HG03558 (cell line): ENCODE data around the gene PPP1R37.

Experiments
- ATAC-seq: cut with Tn5 transposase; IDR thresholded peaks from one replicate; pipeline ENCODE4 v1.9.1; 2021; ENCODE audit warnings: moderate number of reproducible peaks; ENCODE audit not compliant: unreplicated experiment; ENCODE audit errors: extremely low read depth

Gene PPP1R37

GRCh38 chr19:45161738-45162607 is 69.0 kb downstream of the PPP1R37 start:
- ATAC-seq = no peak

DNA sequence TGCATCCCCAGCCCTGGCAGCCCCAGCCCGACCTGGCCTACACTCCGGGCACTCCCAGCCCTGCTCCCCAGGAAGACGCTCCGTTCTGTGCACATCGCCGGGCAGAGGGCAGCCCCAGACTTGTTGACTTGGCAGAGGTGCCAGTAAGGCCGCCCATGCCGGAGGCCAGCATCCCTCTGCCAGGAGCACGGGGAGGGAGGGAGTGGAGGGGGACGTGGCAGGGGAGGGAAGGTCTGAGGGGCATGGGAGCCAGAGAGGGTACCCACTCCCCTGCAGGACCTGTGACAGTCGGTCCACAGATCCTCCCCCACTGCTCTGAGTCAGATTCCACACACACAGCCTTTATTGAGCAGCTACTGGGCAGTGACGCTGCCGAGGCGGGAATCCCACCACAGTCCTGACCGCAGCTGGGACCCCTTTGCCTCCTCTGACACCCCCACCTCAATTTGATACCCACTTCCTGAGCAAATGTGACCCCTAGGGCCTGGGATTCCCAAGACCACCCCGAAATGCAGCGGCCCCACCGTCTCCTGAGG is 69.7 kb downstream of the PPP1R37 start:
- ATAC-seq = no peak

GRCh38 chr19:45163156-45163555 is 70.2 kb downstream of the PPP1R37 start:
- no peak for ATAC-seq

DNA sequence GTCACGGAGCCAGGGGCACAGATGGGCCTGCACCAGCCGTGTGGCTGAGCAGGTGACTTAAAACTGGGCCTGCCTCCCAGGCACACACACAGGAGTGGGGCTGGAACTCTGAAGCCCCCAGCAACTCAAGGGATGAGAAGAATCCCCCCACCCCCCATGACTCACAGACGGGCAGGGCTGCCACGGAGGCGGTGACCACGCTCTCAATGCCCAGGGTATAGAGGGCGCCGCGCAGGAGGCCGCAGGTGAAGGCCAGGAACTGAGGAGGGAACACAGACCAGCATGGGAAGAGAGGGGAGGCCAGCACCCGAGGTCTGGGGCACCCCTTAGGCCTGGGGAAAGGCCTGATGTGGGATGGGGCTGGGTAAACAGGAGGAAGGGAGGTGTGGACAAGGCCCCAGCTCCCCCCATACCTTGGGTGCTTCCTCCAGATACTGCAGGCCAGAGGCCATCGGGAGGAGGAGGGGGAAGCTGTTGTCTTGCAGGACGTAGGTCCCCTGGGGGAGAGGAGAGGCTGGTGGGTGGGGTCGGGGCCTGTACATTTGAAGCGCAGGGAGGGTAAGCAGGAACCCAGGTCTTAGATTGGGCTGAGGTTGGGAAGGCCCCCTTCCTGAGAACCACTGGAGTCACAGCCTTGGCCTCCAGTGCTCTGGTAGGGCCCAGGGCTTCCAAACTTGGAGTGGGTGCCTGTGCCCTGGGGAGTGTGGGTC is 70.9 kb downstream of the PPP1R37 start:
- ATAC-seq = no peak

DNA sequence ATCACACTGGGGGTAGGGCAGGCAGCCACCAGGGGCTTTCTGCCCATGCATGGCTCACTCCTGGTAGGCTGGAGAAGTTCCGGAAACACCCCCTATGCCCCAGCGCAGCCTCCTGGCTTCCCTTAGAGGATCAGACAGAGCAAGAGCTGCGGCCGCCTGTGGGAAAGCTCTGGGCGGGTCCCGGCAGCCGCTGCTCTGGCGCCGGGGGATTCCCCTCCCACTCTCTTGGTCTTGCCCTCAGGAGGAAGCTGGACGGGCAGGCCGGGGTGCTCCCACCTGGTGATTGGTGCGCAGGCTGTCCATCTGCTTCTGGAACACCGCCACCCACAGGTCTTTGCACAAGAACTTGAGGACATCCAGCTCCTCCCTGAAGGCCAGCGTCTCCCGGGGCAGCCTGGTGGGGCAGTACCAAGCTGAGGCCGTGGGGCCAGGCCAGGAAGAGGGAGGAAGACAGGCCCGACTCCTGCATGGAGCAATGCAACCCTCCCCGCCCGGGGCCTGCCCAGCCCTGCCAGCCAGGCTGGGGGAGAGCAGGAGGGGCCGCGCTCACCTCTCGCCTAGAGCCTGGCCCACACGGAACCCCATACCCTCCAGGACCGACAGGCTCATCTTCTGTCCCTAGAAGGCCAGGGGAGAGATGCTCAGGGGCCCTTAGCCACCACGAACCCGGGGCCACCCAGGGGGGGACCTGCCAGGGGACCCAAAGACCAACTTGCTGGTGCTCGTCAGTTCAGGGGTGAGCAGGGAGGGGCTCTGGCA is 71.8 kb downstream of the PPP1R37 start:
- peak; percentile 66 for ATAC-seq

GRCh38 chr19:45166723-45167252 is 73.8 kb downstream of the PPP1R37 start:
- ATAC-seq = no peak

DNA sequence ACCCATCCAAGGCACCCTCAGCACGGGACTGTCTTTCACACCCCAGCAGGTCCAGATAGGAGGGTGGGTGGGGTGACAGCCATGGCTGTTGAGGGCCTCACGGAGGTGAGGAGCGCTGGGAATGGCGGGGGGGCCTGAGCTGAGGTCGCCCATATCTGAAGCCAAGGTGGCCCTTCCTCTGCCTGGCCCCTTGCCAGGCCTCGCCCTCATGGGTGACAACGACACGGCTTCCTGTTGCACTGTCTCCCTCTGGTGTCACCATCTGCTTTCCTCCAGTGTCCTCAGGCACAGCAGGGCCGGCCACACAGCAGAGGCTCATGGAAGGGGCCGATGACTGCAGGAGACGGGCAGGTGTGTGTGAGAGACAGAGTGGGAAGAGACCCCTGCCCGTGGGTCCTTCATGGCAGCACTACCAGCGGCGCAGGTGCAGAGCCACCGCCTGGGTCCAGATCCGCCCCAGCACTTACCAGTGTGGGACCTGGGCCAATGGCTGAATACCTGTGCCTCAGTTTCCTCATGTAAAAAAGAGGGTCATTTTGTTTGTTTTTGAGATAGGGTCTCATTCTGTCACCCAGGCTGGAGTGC is 75.9 kb downstream of the PPP1R37 start:
- ATAC-seq = no peak

DNA sequence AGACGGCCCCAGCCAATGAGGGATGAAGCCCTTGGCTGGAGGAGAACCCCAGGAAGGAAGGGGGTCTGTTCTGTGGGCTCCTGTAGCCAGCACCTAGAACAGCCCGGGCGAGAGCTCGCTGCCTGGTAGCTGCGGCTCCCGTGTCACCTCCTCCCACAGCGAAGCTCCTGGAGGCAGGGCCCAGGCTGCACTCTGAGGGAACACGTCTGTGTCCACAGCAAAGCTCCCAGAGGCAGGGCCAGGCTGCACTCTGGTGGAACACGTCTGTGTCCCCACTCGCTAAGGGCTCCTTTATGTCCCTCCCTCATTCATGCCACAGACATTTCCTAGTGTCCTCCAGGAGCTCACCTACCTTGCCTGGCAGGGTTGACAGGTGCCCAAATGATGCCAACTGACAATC is 76.6 kb downstream of the PPP1R37 start:
- ATAC-seq = no peak

- no peak for ATAC-seq
Observed at GRCh38 chr19:45170146-45171106, 77.4 kb downstream of the PPP1R37 start.

GRCh38 chr19:45171211-45171623 is 78.2 kb downstream of the PPP1R37 start:
- no peak for ATAC-seq

DNA sequence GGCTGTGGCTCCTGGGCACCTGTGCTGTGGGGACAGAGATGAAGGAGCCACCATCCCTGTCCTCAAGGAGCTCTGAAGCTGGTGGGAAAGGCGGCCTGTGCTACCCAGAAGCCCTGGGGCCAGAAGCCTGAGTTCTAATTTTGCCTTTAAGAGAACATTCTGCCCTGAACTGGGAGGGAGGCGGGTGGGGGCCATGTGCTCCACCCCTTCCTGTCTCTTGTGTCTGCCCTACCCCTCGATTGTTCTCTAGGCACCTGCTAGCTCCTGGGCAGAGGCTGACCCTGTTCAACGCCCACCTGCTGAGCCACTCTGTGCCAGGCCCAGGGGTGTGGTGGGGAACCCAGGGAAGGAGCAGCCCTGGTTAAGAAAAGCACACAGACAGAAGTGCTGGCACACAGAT is 79.2 kb downstream of the PPP1R37 start:
- no peak for ATAC-seq

GRCh38 chr19:45172611-45173208 is 79.7 kb downstream of the PPP1R37 start:
- no peak for ATAC-seq

DNA sequence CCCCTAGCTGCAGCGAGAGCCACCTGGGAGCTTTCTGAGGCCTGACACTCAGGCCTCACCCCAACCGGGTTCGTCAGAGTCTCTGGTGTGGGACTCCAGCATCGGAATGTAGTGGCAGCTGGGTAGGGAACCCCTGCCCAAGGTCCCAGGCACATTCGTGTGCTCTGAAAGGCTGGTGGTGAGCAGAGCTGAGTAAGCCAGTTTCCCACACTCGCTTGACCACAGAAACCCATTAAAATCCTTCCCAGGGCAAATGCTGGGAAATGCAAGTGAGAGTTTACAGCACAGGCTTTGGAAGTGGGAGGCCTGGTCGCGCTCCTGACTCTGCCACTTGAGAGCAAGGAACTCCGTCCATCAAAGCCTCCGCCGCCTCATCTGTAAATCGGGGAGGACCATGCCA is 80.8 kb downstream of the PPP1R37 start:
- no peak for ATAC-seq

- no peak for ATAC-seq
Observed at GRCh38 chr19:45175515-45176345, 82.8 kb downstream of the PPP1R37 start.

DNA sequence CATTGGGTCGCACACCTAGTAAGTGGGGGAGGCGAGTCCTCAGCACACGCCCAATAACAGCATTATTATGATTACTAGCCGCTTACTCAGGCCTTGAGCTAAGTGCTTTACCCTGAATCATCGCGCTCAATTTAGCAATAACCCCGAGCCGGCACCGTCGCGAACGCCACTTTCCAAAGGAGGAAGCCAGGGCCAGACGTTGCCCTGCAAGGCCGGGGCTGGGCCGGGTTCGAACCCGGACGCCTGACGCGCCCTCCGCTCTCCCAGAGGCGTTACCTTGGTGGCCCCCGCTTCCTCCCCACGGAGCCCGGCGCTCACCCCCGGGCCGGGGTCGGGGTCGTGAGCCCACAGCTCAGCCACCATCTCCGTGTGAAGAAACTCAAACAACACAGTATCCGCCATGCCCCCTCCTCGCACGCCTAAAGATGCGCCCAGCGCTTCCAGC is 84.9 kb downstream of the PPP1R37 start, which contains the start of gene TRAPPC6A:
Gene TRAPPC6A, minus strand, starts transcription at position 421 of the 445 bp plus-strand sequence. Its CDS starts 19 bp downstream, at position 402.
- no peak for ATAC-seq

GRCh38 chr19:45178262-45179071 is 85.5 kb downstream of the PPP1R37 start, which contains the start of gene BLOC1S3:
TSS of gene BLOC1S3 (plus strand) at chr19:45178784. CDS start at chr19:45179297, 513 bp downstream.
- ATAC-seq = peak; percentile 64
